Mononuclear cell (primary cell): ENCODE results near the gene TFF1. TPM values are rescaled to one million over a fixed set of nuclear protein-coding genes. Genes with fewer than 3 reads are reported as not detected.

Experiments used
- H3K27me3 ChIP-seq: 2 replicates; pipeline ENCODE4 v1.6.0; 2011; ENCODE audit warnings: low read length, control low read depth; ENCODE audit not compliant: insufficient read depth
- H3K4me1 ChIP-seq: 2 replicates; pipeline ENCODE4 v1.5.1; 2011; ENCODE audit warnings: mild to moderate bottlenecking, low read length, control low read depth; ENCODE audit not compliant: insufficient read depth
- H3K4me3 ChIP-seq: 2 replicates; pipeline ENCODE4 v1.5.1; 2011; ENCODE audit warnings: mild to moderate bottlenecking, low read length, moderate library complexity
- H3K9me3 ChIP-seq: 2 replicates; pipeline ENCODE4 v1.5.1; 2011; ENCODE audit warnings: low read depth, mild to moderate bottlenecking, control low read depth, low read length
- total RNA-seq: library from RNA; depleted of rRNA; stranded (reverse); fragments of >200 nt; gene quantifications from one replicate; pipeline ENCODE4 v1.2.3, GENCODE V29; 2012

TFF1 gene
- total RNA-seq, 1 donor, result not detected

DNA sequence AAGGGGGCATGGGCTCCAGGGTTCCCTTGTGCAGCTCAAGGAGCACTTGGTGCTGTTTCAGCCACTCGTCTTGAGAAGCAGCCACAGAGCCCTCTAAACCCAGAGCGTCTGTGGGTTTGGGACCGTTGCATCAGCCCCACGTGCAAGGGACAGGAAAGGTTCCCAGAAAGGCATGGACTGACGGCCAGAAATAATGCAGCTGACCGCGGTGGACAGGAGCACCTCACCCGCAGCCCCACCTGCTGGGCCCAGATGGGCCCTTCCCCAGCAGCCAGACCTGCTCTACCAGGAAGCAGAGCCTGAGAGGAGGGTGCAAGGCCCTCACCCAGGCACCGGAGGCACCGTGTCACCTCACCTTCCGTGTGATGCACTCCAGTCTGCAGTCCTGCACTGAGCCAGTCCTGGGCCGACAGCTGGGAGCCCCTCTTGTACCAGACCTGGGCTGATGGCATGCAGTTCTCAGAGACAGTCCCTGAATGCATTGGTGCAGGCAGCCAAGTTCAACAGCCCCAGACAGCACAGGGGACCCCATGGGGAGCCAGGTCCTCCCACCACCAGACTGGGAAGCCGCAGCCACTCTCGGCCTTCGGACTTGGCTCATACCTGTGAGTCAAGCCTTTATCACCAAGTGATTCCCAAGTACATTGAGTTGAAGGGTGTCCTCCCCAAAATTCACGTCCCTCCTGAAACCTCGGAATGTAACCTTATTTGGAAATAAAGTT, 46.3 kb downstream of the TFF1 start:
- Histone ChIP-seq H3K27me3 (no peaks in the 10 kb centered on the region), H3K4me3 (no peak overlapping the region), H3K9me3 (no peaks in the 10 kb centered on the region), H3K4me1 (peaks cover 21% of the 10 kb centered on the region)

GRCh38 chr21:42319376-42319775, 47.0 kb downstream of the TFF1 start:
- Histone ChIP-seq H3K4me3 (no peak overlapping the region), H3K27me3 (no peaks in the 10 kb centered on the region), H3K9me3 (no peaks in the 10 kb centered on the region), H3K4me1 (peaks cover 21% of the 10 kb centered on the region)

DNA sequence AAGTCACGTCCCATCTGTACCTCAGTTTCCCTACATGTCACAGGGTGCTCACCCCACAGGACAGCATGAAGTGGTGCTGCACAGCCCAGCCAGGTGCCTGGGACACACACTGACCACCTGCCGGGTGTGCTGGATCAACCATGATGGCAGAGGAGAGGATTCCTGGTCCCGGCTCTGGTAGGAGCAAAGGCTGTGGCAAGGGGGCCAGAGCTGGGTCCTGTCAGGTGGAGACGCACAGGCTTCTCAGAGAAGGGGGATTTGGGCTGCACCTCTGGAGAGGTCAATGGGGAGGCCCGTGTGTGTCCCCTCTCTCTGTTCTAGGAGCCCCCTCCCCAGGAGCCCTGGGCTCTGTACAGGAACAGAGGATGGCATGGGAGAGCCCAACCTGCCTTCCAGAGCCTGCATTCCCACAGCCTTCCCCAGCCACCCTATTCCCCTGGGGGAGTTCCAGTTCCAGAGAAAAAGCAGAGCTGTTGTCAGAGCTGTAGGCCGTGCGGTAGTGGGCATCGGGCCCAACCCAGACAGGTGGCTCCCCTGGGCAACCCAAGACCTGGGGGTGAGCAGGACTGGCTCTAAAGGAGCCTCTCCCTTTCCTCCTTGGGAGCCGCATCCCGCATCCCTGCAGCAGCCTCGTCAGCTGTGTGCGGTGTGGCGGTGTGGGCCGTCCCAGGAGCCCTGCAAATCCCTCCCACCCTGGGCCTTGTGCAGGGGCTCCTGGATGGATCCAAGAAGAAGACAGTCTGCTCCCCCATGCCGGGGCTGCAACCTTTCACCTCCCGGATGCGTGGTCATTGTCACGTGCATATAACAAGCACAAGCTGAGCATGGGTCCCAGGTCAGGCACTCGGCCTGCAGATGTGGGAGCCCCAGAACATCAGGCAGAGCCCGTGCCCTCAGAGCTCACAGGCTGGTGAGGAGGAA, 48.2 kb downstream of the TFF1 start:
- peaks cover 21% of the 10 kb centered on the region for H3K4me1 ChIP-seq
- no peaks in the 10 kb centered on the region for H3K9me3 ChIP-seq
- H3K27me3 ChIP-seq, result no peaks in the 10 kb centered on the region
- H3K4me3 ChIP-seq, result no peak overlapping the region

- no peaks in the 10 kb centered on the region for H3K9me3 ChIP-seq
Observed at GRCh38 chr21:42317341-42317741, 49.0 kb downstream of the TFF1 start.

GRCh38 chr21:42316891-42317290, 49.4 kb downstream of the TFF1 start:
- no peaks in the 10 kb centered on the region for H3K9me3 ChIP-seq
- H3K27me3 ChIP-seq, result no peaks in the 10 kb centered on the region
- H3K4me3 ChIP-seq, result no peak overlapping the region
- H3K4me1 ChIP-seq, result peaks cover 21% of the 10 kb centered on the region

More at GRCh38 chr21:42317341-42317741, 49.0 kb downstream of the TFF1 start:
- peaks cover 21% of the 10 kb centered on the region for H3K4me1 ChIP-seq
- no peak overlapping the region for H3K4me3 ChIP-seq
- no peaks in the 10 kb centered on the region for H3K27me3 ChIP-seq

GRCh38 chr21:42315296-42315891, 50.9 kb downstream of the TFF1 start, which contains the start of gene TFF3:
Gene TFF3 (minus strand): TSS chr21:42315409. CDS start chr21:42315374, 35 bp downstream.
- no peaks in the 10 kb centered on the region for H3K9me3 ChIP-seq
- no peak within 1 kb of the TSS for H3K4me3 ChIP-seq
- H3K27me3 ChIP-seq, result no peaks in the 10 kb centered on the region
- peaks cover 21% of the 10 kb centered on the region for H3K4me1 ChIP-seq

GRCh38 chr21:42314616-42315295, 51.6 kb downstream of the TFF1 start:
- no peaks in the 10 kb centered on the region for H3K27me3 ChIP-seq
- H3K4me1 ChIP-seq, result peaks cover 19% of the 10 kb centered on the region
- no peaks in the 10 kb centered on the region for H3K9me3 ChIP-seq
- no peak overlapping the region for H3K4me3 ChIP-seq

DNA sequence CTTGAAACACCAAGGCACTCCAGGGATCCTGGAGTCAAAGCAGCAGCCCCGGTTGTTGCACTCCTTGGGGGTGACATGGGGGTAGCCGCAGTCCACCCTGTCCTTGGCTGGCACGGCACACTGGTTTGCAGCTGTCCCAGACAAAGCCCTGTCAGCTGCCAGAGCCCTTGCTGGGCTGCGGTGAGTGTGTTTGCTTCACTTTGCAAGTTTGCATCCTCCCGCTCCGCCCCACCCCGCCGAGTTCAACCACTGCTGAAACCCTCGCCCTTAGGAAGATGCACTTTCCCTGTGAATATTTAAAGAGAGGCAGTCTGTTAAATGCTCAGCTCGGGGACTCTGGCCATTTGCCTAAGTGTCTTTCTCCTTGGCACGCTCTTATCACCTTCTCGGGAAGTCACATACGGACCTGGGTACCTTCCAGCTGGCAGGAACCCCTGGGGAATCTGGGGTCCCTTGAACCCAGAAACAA, 52.8 kb downstream of the TFF1 start:
- Histone ChIP-seq H3K4me3 (no peak overlapping the region), H3K4me1 (peaks cover 19% of the 10 kb centered on the region), H3K9me3 (no peaks in the 10 kb centered on the region), H3K27me3 (no peaks in the 10 kb centered on the region)

- Histone ChIP-seq H3K4me1 (peaks cover 24% of the 10 kb centered on the region), H3K27me3 (no peaks in the 10 kb centered on the region), H3K9me3 (no peaks in the 10 kb centered on the region), H3K4me3 (no peak overlapping the region)
Observed at GRCh38 chr21:42312626-42313104, 53.7 kb downstream of the TFF1 start.

Other genes with a start within 250 kb of the TFF1 start
- 33.0 TPM for gene ABCG1, start 147.4 kb downstream of the TFF1 start, total RNA-seq
- gene TFF3, start 51.1 kb downstream of the TFF1 start, total RNA-seq, result not detected
- gene TFF2, start 15.5 kb downstream of the TFF1 start, total RNA-seq, result not detected
- gene TMPRSS3, start 29.5 kb upstream of the TFF1 start, total RNA-seq, result 0.42 TPM
- 18.5 TPM for gene UBASH3A, start 37.4 kb upstream of the TFF1 start, total RNA-seq
- gene RSPH1, start 129.7 kb upstream of the TFF1 start, total RNA-seq, result 0.10 TPM
- 19.4 TPM for gene SLC37A1, start 147.3 kb upstream of the TFF1 start, total RNA-seq